ENCODE data around the gene RNF166. TPM values are rescaled to one million over a fixed set of nuclear protein-coding genes. Genes with fewer than 3 reads are reported as not detected.

RNF166 gene
- total RNA-seq, 1 experiment from 2014 or later, result 36.3 TPM

DNA sequence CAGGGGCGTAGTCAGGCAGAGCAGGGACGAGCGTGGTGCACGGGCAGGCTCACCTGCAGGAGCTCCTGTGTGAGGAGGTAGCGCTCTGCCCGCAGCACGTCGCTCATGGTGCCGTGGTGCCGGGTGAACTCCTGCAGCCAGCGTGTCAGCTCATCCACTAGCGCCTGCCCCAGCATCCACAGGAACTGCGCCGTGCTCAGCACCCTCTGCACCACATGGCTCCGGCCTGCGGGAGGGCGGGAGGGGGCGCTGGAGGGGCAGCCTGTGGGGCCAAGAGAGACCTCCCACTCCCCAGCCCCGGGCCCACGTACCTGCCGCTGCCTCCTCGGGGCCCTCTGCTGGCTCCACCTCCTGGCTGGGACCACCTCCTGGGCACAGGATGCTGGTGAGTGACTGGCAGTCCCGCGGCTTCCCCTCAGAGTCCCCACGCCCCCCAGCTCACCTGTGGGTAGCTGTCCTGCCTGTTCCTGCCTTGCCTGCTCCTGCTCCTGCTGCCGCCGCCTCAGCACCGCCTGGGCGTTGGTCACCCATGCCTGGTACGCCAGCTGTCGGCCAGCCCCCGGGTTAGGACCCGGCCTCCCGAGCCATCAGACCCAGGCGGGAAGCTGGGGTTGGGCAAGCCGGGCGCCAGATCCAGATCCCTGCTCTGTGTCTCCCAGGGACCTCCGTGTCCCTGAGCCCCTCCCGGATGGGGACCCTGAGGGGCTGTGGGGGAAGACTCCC is 16.7 kb upstream of the RNF166 start:
- Histone ChIP-seq H3K36me3 (ENCODE audit: insufficient read depth, low read length, poor library complexity, severe bottlenecking) (peaks cover 78% of the 10 kb centered on the region), H3K27me3 (replicated peaks; ENCODE audit: insufficient read depth, low read depth, low read length, poor library complexity) (no peaks in the 10 kb centered on the region), H3K4me3 (ENCODE audit: low read depth, low read length, poor library complexity, severe bottlenecking) (no peak overlapping the region), H3K9me3 (ENCODE audit: low read depth, low read length, poor library complexity, severe bottlenecking) (no peaks in the 10 kb centered on the region), H3K27ac (ENCODE audit: low read depth, low read length, poor library complexity, severe bottlenecking) (no peak overlapping the region), H3K4me1 (ENCODE audit: insufficient read depth, low read length, poor library complexity, severe bottlenecking) (peaks cover 3% of the 10 kb centered on the region)
- TF ChIP-seq EZH2 (IDR thresholded peaks at IDR 0.05; ENCODE audit: borderline replicate concordance, low read depth, low read length, poor library complexity, severe bottlenecking), result no peak
- TF ChIP-seq, protein P1, sequence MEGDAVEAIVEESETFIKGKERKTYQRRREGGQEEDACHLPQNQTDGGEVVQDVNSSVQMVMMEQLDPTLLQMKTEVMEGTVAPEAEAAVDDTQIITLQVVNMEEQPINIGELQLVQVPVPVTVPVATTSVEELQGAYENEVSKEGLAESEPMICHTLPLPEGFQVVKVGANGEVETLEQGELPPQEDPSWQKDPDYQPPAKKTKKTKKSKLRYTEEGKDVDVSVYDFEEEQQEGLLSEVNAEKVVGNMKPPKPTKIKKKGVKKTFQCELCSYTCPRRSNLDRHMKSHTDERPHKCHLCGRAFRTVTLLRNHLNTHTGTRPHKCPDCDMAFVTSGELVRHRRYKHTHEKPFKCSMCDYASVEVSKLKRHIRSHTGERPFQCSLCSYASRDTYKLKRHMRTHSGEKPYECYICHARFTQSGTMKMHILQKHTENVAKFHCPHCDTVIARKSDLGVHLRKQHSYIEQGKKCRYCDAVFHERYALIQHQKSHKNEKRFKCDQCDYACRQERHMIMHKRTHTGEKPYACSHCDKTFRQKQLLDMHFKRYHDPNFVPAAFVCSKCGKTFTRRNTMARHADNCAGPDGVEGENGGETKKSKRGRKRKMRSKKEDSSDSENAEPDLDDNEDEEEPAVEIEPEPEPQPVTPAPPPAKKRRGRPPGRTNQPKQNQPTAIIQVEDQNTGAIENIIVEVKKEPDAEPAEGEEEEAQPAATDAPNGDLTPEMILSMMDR (conservative IDR thresholded peaks at IDR 0.05; ENCODE audit: low read depth, low read length), result no peak
- BruUV-seq (replicated peaks), result no TSS peak
- intact Hi-C loops (cut with micrococcal nuclease; ENCODE audit: unreplicated experiment), result no loop called here
- CTCF ChIA-PET, result interaction anchor here (0.6 kb wide), 1 partner anchor 15 kb away, joined by 3 read pairs; no protein-coding TSS in a partner anchor
- no peak for DNase-seq (ENCODE audit: low spot score)
- POLR2A ChIA-PET (ENCODE audit: low non-redundant PET), result interaction anchor here (0.5 kb wide), 1 partner anchor 61 kb away, joined by 3 read pairs; no protein-coding TSS in a partner anchor

DNA sequence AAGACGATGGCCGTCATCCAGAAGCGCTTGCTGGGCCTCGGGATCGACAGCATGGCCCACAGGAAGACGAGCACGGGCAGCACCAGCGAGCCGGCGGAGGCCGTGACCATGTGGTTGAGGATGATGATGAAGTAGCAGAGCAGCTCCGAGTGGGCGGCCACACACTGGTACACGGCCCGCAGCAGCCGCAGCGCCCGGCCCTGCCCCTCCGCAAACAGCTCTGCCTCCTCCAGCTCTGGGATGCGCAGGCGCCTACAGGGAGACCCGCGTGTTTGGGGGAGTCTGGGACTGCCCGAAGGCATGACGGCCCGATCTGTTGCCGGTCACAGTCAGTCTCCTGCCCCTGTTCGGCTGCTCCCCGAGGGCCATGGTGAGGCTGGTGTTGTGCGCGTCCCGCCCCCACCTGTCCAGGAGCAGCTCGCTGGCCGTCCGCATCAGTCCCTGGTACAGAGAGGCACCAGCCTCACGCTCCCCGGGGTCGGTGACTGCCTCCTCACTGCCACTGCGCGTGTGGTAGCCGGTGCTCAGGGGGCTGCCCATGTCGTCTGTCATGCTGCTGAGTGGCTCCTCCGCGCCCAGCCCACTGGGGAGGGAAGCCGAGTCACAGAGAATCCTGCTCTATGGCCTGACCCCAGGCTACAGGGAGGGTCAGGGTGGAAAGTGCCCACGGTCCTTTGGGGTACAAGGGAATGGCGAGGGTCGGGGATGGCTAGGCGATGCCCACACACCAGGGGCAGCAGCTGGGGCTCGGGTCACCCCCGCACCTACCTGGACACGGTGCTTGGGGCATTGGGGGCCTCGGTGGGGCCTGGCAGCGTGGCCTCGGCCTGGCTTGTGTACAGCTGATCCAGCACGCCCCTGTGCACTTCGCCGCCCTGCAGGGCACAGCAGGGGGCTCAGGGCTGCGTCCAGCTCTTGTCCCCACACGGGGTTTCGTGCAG is 15.9 kb upstream of the RNF166 start:
- peaks cover 75% of the 10 kb centered on the region for H3K36me3 ChIP-seq (ENCODE audit: insufficient read depth, low read length, poor library complexity, severe bottlenecking)
- H3K27ac ChIP-seq (ENCODE audit: low read depth, low read length, poor library complexity, severe bottlenecking), result no peak overlapping the region

DNA sequence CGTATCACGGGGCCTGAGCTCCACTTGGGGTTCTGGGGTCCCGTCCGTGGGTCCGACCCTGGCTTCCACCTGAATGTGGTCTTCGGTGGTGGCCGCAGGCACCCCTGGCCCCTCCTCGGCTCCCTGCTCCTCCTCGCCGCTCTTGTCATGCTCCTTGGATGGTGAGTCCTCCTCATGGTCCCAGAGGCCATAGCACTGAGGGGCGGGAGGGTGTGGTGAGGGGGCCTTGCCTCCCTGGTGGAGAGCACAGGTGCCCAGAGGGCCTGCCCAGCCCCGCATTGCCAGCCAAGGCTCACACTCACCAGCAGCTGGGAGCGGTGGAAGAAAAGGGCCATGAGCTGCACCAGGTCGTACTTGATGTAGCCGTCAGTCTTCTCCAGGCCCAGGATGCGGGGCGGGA is 15.0 kb upstream of the RNF166 start:
- no TSS peak for BruUV-seq (replicated peaks)
- CTCF ChIA-PET, result no interaction called here
- Histone ChIP-seq H3K36me3 (ENCODE audit: insufficient read depth, low read length, poor library complexity, severe bottlenecking) (peaks cover 80% of the 10 kb centered on the region), H3K4me3 (ENCODE audit: low read depth, low read length, poor library complexity, severe bottlenecking) (no peak overlapping the region), H3K27me3 (replicated peaks; ENCODE audit: insufficient read depth, low read depth, low read length, poor library complexity) (no peaks in the 10 kb centered on the region), H3K9me3 (ENCODE audit: low read depth, low read length, poor library complexity, severe bottlenecking) (no peaks in the 10 kb centered on the region), H3K4me1 (ENCODE audit: insufficient read depth, low read length, poor library complexity, severe bottlenecking) (no peaks in the 10 kb centered on the region), H3K27ac (ENCODE audit: low read depth, low read length, poor library complexity, severe bottlenecking) (no peak overlapping the region)
- DNase-seq (ENCODE audit: low spot score), result no peak
- POLR2A ChIA-PET (ENCODE audit: low non-redundant PET), result no interaction called here
- no peak for TF ChIP-seq EZH2 (IDR thresholded peaks at IDR 0.05; ENCODE audit: borderline replicate concordance, low read depth, low read length, poor library complexity, severe bottlenecking)
- TF ChIP-seq, protein P1 (conservative IDR thresholded peaks at IDR 0.05; ENCODE audit: low read depth, low read length), result no peak
- intact Hi-C loops (cut with micrococcal nuclease; ENCODE audit: unreplicated experiment), result no loop called here

More for the DNA sequence above, 15.9 kb upstream of the RNF166 start:
- Histone ChIP-seq H3K9me3 (ENCODE audit: low read depth, low read length, poor library complexity, severe bottlenecking) (no peaks in the 10 kb centered on the region), H3K27me3 (replicated peaks; ENCODE audit: insufficient read depth, low read depth, low read length, poor library complexity) (no peaks in the 10 kb centered on the region), H3K4me1 (ENCODE audit: insufficient read depth, low read length, poor library complexity, severe bottlenecking) (no peaks in the 10 kb centered on the region), H3K4me3 (ENCODE audit: low read depth, low read length, poor library complexity, severe bottlenecking) (no peak overlapping the region)
- BruUV-seq (replicated peaks), result no TSS peak
- DNase-seq (ENCODE audit: low spot score), result no peak
- intact Hi-C loops (cut with micrococcal nuclease; ENCODE audit: unreplicated experiment), result no loop called here
- ChIA-PET POLR2A (ENCODE audit: low non-redundant PET) (no interaction called here), CTCF (interaction anchor here (0.6 kb wide), 1 partner anchor 15 kb away, joined by 3 read pairs; no protein-coding TSS in a partner anchor)
- TF ChIP-seq, protein P1 (conservative IDR thresholded peaks at IDR 0.05; ENCODE audit: low read depth, low read length), result no peak
- TF ChIP-seq EZH2 (IDR thresholded peaks at IDR 0.05; ENCODE audit: borderline replicate concordance, low read depth, low read length, poor library complexity, severe bottlenecking), result no peak
